Islet of Langerhans (tissue), 1 donor: ENCODE measurements around the gene GCNA.

Source experiments
- FAIRE-seq: peaks from one replicate; lab custom pipeline; 2011; peaks lifted over from hg19 to GRCh38; lab: Jason Lieb, UNC

The GCNA gene, protein sequence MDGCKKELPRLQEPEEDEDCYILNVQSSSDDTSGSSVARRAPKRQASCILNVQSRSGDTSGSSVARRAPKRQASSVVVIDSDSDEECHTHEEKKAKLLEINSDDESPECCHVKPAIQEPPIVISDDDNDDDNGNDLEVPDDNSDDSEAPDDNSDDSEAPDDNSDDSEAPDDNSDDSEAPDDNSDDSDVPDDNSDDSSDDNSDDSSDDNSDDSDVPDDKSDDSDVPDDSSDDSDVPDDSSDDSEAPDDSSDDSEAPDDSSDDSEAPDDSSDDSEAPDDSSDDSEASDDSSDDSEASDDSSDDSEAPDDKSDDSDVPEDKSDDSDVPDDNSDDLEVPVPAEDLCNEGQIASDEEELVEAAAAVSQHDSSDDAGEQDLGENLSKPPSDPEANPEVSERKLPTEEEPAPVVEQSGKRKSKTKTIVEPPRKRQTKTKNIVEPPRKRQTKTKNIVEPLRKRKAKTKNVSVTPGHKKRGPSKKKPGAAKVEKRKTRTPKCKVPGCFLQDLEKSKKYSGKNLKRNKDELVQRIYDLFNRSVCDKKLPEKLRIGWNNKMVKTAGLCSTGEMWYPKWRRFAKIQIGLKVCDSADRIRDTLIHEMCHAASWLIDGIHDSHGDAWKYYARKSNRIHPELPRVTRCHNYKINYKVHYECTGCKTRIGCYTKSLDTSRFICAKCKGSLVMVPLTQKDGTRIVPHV

DNA sequence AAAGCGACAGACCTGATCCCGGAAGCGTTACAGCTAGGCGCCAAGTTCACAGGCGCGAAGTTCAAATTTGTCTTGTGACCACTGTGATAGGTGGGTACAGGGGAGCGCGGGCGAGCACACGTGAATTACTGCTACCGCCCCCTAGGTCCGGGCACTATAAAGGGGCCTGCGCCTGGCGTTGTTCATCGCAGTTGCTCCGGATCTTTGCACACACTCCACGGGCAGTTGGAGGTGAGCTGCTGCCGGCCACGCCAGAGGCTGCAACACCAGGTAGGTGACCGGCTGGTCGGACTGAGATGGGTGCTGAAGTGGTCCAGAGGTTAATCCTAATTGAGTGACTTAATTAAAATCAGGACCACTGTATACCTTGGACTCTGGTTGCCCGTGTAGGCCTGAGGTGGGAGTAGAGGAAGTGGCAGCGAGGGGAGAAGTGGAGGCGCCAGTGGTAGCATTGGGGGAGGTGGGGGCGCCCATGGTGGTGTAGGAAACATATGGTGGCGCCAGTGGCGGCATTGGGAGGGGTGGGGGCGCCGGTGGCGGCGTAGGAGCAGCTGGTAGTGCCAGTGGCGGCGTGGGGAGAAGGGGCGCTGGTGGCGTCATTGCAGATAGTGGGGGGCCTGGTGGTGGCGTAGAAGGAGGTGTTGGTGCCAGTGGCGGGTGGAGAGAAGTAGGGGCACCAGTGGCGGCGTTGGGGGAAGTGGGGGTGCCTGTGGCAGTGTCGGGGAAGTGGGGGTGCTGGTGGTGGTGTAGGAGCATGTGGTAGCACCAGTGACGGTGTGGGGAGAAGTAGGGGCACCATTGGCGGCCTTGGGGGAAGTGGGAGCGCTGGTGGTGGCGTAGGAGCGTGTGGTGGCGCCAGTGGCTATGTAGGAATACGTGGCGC, at the start of gene GCNA:
Gene GCNA (plus strand): TSS at position 185 of the 883 bp plus-strand sequence. CDS start 2,385 bp downstream, outside the sequence.
- FAIRE-seq, result no peak

DNA sequence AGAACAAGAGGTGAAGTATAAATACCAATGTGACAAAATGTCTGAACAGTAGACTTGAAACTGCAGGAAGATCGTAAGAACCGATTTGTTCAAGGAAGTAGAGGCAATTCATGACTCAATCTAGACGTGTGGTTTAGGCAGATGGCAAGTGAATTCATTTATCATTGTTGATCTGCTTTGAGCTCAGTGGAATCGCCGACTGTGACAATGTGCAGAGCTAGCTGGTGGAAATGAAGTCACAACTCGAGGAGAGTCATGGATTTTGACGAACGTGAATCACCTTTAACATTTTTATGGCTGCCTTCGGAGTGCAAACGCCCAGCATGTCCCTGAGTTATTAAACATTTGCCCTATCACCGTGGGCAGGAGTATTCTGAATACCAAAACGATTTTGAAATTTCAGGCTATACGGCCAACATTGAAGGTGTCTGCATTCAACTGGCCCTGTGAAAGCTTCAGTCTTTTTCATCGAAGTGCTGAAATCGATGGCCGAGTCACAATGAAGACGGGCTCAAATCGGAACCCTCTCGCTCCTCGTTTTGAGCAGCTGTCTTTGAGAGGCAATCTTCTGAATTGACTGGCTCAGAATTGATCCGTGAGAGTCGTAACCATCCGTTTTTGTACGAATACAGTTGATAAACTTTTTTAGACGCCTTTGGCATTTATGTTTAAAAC, 46.0 kb upstream of the GCNA start:
- peak; percentile 9 for FAIRE-seq

DNA sequence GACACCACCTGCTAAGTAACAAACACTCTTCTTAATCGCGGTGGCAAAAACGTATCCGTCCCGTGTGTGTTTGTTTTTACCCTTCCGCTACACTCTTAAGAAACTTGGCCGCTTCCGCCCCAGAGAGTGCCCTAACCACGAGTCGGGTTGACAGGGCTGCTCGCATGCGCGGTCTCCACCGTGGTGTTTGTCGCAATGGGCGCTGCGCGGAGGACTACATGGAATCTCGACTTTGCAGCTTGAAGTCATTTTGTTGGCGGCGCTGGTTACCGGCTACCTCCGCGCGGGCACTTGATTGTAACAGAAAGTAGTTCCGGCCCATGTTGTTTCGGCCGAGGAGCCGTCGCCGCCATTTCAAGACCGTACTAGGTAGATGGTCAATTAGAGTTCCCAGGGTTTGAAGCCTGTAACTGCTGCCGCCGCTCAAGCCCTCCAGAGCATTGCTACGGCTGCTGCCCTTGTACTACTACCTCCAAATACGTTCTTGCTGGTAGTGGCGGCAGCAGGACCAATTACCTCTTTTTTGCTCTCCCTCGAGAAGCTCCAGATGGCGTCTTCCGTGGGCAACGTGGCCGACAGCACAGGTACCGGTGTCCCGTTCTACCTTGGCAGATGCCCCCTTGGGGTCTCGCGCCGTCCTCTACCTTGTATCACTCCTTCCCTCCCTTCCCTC, 45.3 kb upstream of the GCNA start, which contains the start of gene OGT:
Gene OGT (plus strand): TSS at position 352 of the 673 bp plus-strand sequence. CDS start 196 bp downstream, at position 548.
- FAIRE-seq, result peak; percentile 9

DNA sequence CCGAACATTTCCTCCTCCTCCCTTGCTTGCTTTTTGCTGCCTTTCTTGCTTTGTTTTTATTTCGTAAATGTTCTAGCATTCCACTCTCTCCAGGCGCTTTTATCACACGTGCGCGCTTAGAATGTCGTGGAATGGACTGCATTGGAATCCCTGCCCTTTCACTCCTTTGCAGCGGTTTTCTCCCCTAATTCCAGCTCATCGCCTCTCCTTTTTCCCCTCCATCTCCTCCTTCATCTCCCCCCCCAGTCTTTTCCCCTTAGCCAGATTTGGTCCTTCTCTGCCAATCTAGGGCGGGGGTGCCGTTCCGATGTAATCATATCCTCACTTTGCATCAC, 44.8 kb upstream of the GCNA start:
- no peak for FAIRE-seq

DNA sequence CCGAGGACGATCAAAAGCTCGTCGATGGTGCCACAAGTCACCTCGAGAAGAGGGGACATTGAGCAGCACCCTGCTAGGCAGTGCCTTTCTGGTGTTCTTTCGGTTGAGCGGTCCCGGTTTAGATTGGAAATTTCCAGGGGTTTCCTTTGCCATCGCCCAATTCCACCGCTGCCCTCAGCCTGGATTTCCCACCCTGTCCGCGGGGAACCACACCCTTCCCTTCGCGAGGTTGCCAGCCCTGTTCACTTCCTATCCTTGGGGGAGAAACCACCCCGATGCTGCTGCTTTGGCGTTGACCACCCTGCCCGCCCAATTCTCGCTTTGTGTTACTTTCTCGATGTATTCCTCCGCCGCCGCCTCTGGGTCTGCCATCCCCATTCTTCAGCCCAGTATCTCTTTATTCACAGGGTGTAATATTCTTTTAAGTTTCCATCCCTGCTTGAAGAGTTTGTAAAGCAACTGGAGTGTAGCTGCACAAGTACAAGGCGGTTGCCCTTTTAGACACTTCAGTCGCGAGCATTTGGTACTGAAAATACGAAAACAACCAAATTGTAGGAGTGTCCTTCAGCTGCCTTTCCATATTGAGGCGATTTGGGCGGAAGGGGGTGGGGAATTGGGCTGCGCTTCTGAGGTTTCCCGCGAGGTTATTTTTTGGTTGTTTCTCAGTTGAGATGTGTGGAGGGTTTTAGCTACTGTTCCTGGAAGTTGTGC, 44.2 kb upstream of the GCNA start:
- FAIRE-seq, result no peak

DNA sequence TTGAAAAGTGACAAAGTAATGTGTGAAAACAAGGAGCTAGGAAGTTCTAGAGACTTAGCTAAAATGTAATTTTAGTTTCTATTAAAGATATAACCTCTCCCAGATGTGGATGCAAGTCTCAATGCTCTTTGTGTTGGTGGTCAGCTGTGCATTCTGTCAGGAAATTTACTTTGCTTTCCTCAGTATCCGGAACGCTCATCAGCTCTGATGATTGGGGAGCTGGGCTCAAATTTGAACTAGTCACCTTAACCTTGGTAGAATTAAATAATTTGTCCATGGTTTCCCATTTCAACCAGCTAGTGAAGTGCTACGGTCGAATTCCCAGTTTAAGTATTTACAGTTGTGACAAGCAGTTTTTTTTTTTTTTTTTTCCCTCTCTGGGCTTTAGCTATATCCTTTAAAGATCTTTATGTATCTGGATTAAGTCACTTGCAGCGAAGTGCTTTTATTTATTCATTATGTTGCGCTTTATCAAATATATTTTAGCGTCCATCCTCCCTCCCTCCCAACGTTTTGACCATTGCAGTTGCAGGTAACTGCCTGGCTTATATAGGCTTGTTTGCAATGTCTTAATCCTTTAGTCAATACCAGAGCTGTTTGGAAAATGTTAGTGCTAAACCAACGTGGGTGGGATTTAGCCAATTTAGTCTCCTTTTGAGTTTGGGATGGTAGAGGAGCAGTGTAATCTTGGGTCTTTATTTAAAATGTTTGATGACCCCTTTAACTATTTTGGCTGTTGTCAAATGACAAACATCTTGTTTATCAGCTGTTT, 43.3 kb upstream of the GCNA start:
- no peak for FAIRE-seq

DNA sequence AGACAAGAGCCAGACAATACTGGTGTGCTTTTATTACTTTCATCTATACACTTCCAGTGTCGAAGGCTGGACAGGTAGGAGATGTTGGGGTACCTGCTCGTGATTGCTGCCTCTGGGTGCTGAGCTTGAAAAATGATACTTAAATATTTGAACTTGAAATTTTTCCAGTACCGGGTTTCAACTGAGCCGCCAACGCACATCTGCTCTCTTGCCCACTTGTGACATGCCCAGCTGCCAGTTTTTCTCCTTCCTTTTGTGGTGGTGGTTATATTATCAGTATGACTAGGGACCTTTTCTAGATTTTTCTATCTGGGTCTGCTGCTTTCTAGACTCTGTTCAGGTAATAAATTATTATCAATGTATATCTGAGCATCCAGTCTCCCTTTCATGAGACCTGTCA, 42.0 kb upstream of the GCNA start:
- FAIRE-seq, result no peak

DNA sequence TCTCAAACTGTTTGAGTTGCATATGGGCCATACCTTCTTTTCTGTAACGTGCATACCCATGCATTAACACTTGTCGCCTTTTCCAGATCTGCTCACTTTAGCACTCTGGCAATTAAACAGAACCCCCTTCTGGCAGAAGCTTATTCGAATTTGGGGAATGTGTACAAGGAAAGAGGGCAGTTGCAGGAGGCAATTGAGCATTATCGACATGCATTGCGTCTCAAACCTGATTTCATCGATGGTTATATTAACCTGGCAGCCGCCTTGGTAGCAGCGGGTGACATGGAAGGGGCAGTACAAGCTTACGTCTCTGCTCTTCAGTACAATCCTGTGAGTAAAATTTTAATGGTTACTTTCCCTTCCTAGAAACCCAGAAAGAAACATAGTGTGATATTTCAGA, 40.5 kb upstream of the GCNA start:
- FAIRE-seq, result no peak

DNA sequence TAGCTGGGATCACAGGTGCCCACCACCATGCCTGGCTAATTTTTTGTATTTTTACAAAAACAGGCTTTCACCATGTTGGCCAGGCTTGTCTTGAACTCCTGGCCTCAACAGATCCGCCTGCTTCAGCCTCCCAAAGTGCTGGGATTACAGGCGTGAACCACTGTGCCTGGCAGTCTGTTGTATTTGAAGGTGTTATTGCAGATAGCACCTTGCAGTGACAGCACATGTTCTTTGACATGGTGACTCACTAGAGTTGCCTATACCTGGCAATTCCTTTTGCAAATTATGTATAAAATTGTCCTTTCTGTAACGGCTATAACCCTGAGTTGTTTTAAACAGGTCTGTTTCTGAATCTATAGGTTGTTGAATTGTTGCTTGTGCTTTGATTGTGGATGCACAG, 37.4 kb upstream of the GCNA start:
- no peak for FAIRE-seq

DNA sequence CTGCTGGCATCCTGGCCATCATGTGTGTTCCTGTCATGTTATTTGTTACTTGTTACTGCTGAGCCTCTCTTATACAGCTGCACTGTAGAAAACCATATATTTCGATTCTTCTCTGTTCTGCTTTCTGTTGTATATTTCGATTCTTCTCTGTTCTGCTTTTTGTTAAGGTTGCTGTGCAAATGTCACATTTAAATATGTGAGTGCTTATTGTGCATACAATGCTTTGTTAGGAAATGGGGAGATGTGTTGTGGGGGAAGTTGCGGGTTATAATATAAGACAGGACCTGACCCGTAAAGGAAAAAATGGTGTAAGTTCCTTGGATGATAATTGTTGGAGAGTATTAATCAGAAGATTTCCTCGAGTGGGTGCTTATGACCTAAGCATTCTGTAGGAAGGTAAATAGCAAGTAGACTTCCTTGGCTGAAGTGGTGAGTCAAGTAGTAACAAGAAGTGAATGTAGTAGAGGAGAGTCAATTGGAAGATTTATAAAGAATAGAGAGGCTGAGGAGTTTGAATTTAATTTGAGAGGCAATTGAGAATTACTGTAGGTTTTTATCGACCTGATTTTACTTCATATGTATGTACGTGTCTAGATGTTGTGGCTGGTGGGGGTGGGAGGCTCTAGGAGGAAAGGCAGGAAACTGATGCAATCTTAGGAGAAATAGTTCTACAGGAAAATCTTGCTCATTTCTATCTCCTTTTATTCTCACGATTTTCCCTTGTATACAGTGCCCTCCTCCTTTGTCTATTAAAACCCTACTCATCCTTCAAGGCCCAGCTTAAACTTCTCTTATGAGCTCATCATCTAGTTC, 36.8 kb upstream of the GCNA start:
- FAIRE-seq, result peak; percentile 13

DNA sequence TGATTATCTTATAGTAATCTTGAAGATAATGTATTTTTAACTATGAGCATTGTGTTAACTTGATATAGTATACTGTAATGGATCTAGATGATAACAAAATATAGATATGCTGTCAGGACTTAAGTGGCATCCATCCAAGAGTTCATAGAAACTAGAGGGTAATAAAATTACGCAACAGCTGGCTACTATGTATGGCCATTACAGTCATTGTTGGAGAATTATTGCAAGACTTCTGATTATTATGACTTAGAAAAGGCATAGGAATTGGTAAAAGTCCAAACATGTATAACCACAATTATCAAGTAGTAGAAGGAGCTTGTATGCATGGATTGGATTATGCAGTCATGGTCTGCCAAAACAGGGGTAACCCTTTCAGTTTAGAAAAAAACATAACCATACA, 35.8 kb upstream of the GCNA start:
- no peak for FAIRE-seq

DNA sequence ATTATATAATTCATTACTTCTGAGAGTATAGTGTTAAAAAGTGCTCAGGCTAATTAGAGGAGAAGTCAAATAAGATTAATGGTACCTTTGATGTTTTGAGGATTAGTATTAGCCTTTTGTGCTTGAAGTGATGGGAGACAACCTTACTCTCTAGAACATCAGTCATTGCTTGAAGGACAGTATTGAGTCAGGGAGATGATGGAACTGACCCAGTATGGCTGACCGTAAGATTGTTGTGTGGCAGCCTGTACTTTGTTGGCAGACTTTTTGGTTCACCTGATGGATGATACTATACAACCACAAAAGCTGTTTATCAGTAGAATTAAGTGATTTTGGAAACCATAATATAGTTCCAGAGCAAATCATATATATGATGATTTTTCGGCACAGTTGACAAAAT, 35.4 kb upstream of the GCNA start:
- FAIRE-seq, result no peak

DNA sequence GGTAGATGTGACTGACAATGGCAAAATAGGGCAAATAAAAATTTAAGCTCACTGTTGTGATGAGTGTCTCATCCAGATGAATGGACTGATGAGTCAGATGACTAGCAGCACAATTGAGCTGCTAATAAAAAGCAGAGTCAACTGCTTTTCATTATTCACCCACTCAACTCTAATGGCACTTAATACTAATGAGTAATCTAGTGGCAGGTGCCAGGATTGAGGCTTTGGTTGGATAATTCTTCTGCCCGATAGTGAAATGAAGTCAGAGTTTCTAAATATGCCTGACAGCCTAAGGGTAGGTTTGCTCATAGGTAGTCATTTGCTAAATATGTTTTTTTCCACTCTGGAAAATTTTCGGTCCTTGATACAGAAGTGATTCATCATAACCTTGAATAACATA, 34.9 kb upstream of the GCNA start:
- peak; percentile 100 for FAIRE-seq

DNA sequence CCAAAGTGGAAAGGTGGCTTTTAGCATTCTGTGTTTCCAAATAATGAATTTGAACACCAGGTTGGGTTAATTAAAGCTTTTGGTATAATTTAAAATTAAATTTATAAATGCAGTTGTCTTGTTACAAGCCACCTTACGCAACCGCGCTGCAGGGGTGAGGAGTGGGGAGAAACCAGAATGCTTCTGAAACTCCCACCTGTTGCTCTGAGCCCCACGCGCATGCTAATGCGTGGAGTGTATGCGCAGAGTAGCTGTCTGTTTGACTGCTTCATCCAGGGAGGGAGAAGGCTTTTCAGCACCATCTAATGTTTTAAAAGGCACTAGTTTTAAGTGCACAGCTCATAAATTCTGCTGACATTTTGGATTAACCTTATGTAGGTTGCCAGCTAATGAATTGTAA, 32.9 kb upstream of the GCNA start:
- no peak for FAIRE-seq

DNA sequence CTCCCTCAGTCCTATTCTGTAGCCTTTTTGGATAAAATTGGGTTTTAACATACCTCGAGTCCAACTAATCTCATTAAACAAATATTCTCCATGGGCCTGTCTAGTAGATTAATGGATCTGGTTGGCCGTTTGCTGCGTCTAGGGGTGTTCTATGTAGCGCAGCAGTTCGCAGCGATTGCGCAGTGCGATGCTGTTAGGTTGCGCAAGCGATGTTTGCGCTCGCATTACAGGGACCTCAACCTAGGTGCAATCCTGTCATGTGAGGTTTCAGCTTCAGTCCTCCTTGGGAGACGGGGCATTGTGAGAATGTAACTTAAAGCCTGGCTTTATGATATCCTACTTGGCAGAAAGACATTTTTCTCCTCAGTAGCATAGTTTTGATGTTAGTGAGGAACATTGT, 31.4 kb upstream of the GCNA start:
- no peak for FAIRE-seq

DNA sequence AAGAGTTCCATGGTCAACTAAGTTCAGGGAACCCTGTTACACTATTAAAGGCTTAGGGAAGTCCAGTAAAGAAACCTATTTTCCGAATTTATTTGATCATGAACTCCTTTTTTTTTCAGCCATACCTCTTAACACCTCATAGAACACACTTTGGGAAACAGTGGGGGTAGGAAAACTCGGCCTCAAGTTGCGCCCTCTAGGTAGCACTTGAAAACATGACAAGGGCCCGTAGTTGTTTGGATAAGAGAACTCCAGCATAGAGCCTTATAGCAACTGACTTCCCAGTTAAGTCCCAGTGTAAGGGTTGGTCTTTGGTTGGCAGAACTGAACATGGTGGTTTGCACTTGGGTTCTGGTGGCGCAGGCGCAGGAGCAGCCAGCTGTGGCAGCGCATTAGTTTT, 30.9 kb upstream of the GCNA start:
- FAIRE-seq, result no peak

DNA sequence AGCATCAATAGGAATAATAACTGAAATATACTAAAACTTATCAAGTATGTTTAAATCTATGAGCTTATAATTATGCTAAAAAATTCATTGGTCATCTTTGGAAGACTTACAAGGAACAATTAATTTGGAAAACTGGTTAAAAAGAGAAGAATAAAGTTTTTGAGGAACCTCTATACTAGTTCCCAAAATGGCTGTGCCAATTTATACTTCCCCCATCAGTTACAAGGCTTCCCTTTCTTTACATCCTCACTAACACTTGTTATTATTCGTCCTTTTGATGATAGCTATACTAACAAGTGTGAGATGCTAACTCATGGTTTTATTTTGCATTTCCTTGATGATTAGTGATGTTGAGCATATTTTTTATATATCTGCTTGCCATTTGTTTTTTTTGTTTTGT, 28.3 kb upstream of the GCNA start:
- no peak for FAIRE-seq

DNA sequence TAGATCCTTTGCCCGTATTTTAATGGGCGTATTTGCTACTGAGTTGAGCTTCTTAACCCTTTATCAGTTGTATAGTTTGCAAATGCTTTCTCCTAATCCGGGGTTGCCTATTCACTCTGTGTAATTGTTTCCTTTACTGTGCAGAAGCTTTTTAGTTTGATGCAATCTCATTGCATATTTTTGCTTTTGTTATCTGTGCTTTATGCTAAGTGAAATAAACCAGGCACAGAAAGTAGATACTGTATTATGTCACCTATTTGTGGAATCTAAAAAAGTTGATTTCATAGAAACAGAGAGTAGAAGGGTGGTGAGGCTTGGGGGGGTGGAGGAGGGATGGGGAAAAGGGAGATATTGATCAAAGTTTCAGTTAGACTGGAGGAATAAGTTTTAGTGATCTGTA, 27.7 kb upstream of the GCNA start:
- FAIRE-seq, result no peak

DNA sequence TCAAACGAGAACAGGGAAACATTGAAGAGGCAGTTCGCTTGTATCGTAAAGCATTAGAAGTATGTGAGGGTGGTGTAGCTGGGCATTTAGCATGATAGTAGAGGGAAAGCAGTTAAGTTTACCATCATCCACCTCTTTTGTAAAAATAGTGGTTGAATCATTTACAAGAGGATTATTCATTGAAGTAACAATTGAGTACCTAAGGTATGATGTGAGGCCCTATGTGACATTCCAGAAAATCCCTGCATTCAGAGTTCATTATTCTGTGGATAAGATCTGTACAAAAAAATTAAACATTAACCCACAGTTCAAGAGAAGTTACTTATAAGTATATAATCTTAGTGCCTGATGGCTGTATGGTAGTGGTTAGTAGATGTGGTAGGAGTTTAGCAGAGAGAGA, 22.2 kb upstream of the GCNA start:
- no peak for FAIRE-seq
